ENCODE data around the gene EFNA5.

GRCh38 chr5:107370396-107370968, 300.3 kb downstream of the EFNA5 start:
- TF ChIP-seq CTCF (IDR thresholded peaks at IDR 0.05): no peak
- no peak for TF ChIP-seq POLR2AphosphoS5 (IDR thresholded peaks at IDR 0.05)
- TF ChIP-seq POLR2A (IDR thresholded peaks at IDR 0.05; ENCODE audit: low read depth): no peak
- no peak for TF ChIP-seq EP300 (IDR thresholded peaks at IDR 0.05)
